T-helper 17 cell (primary cell): Measurements from ENCODE around the gene LRCOL1. TPM values are rescaled to one million over a fixed set of nuclear protein-coding genes. Genes with fewer than 3 reads are reported as not detected.

Experiments
- ATAC-seq: fragments of 150-1000 bp; cut with Tn5 transposase; 2 replicates; pipeline ENCODE4 v1.10.0; 2021; ENCODE audit warnings: mild to moderate bottlenecking, moderate library complexity
- DNase-seq, 3 donors: peaks; one replicate each; pipeline versions ENCODE4 v3.0.0 to v3.0.0-alpha.2; 2020 to 2021
- H3K9me3 ChIP-seq: one replicate; pipeline ENCODE4 v1.7.0; 2013; ENCODE audit warnings: low read length, mild to moderate bottlenecking; ENCODE audit not compliant: control insufficient read depth, poor library complexity, severe bottlenecking
- H3K27ac Mint-ChIP-seq: one replicate; pipeline ENCODE4 v1.8.0; 2022; ENCODE audit warnings: mild to moderate bottlenecking, moderate library complexity, mixed read lengths
- H3K27me3 Mint-ChIP-seq: one replicate; pipeline ENCODE4 v1.8.0; 2022; ENCODE audit warnings: mixed read lengths
- H3K36me3 Mint-ChIP-seq: one replicate; pipeline ENCODE4 v1.8.0; 2022; ENCODE audit warnings: low read depth, mixed read lengths
- H3K4me1 Mint-ChIP-seq: one replicate; pipeline ENCODE4 v1.8.0; 2022; ENCODE audit warnings: mild to moderate bottlenecking, mixed read lengths
- H3K4me3 Mint-ChIP-seq: one replicate; pipeline ENCODE4 v1.8.0; 2022; ENCODE audit warnings: mild to moderate bottlenecking, moderate library complexity, mixed read lengths
- total RNA-seq, 4 donors: library from RNA in 2 of 4; stranded (reverse) in 2 of 4; gene quantifications; one replicate each; pipeline ENCODE4 v1.2.3 and lab custom pipeline; 2022 to 2026

The LRCOL1 gene
- not detected for total RNA-seq
- total RNA-seq (lab: John Stamatoyannopoulos, UW), result 0 reads per million in 2 donors

- ATAC-seq, result peak; percentile 32
- Mint-ChIP-seq H3K36me3 (peaks cover 4% of the 10 kb centered on the region), H3K4me1 (peaks cover 18% of the 10 kb centered on the region), H3K27ac (no peak within 1 kb of the TSS), H3K4me3 (peak within 1 kb of the TSS; percentile 76), H3K27me3 (peaks cover 53% of the 10 kb centered on the region)
- DNase-seq, result no peak
- H3K9me3 ChIP-seq, result no peaks in the 10 kb centered on the region
Observed at GRCh38 chr12:132610051-132610759, at the start of gene LRCOL1. Gene LRCOL1, minus strand, starts transcription at chr12:132610582. Its CDS starts 4,331 bp downstream, at chr12:132606251.

- H3K9me3 ChIP-seq, result no peaks in the 10 kb centered on the region
- no peaks in the 10 kb centered on the region for H3K27me3 Mint-ChIP-seq
- ATAC-seq (no peak), DNase-seq (no peak)
- H3K27ac Mint-ChIP-seq, result no peak overlapping the region
- H3K36me3 Mint-ChIP-seq, result peaks cover 15% of the 10 kb centered on the region
- no peak overlapping the region for H3K4me3 Mint-ChIP-seq
- peaks cover 7% of the 10 kb centered on the region for H3K4me1 Mint-ChIP-seq
Observed at GRCh38 chr12:132660052-132660451, 49.7 kb upstream of the LRCOL1 start.

GRCh38 chr12:132659146-132659545, 48.8 kb upstream of the LRCOL1 start:
- H3K36me3 Mint-ChIP-seq, result peaks cover 10% of the 10 kb centered on the region
- ATAC-seq (no peak), DNase-seq (no peak)
- H3K27me3 Mint-ChIP-seq, result no peaks in the 10 kb centered on the region
- H3K27ac Mint-ChIP-seq, result no peak overlapping the region
- H3K4me3 Mint-ChIP-seq, result no peak overlapping the region
- no peaks in the 10 kb centered on the region for H3K9me3 ChIP-seq
- H3K4me1 Mint-ChIP-seq, result peaks cover 6% of the 10 kb centered on the region

GRCh38 chr12:132658149-132658894, 47.9 kb upstream of the LRCOL1 start:
- Mint-ChIP-seq H3K27me3 (no peaks in the 10 kb centered on the region), H3K36me3 (peaks cover 10% of the 10 kb centered on the region), H3K4me1 (peaks cover 6% of the 10 kb centered on the region), H3K27ac (peak overlapping the region; percentile 34), H3K4me3 (no peak overlapping the region)
- no peaks in the 10 kb centered on the region for H3K9me3 ChIP-seq
- DNase-seq (no peak), ATAC-seq (no peak)

GRCh38 chr12:132657004-132657727, 46.8 kb upstream of the LRCOL1 start:
- peaks cover 10% of the 10 kb centered on the region for H3K36me3 Mint-ChIP-seq
- no peaks in the 10 kb centered on the region for H3K27me3 Mint-ChIP-seq
- ATAC-seq (no peak), DNase-seq (no peak)
- no peak overlapping the region for H3K27ac Mint-ChIP-seq
- H3K4me1 Mint-ChIP-seq, result peaks cover 5% of the 10 kb centered on the region
- H3K9me3 ChIP-seq, result no peaks in the 10 kb centered on the region
- H3K4me3 Mint-ChIP-seq, result no peak overlapping the region

GRCh38 chr12:132653567-132654290, 43.3 kb upstream of the LRCOL1 start:
- ATAC-seq (no peak), DNase-seq (no peak)
- peaks cover 7% of the 10 kb centered on the region for H3K36me3 Mint-ChIP-seq
- H3K27ac Mint-ChIP-seq, result peak overlapping the region; percentile 45
- no peak overlapping the region for H3K4me3 Mint-ChIP-seq
- no peaks in the 10 kb centered on the region for H3K9me3 ChIP-seq
- peaks cover 5% of the 10 kb centered on the region for H3K4me1 Mint-ChIP-seq
- H3K27me3 Mint-ChIP-seq, result no peaks in the 10 kb centered on the region

GRCh38 chr12:132651444-132652100, 41.2 kb upstream of the LRCOL1 start:
- ATAC-seq, result no peak
- Mint-ChIP-seq H3K27ac (peak overlapping the region; percentile 9), H3K27me3 (no peaks in the 10 kb centered on the region), H3K4me3 (no peak overlapping the region), H3K36me3 (peaks cover 3% of the 10 kb centered on the region), H3K4me1 (peaks cover 3% of the 10 kb centered on the region)
- no peaks in the 10 kb centered on the region for H3K9me3 ChIP-seq
- DNase-seq, result no peak

GRCh38 chr12:132649226-132649945, 39.0 kb upstream of the LRCOL1 start:
- Mint-ChIP-seq H3K4me1 (peaks cover 3% of the 10 kb centered on the region), H3K27me3 (no peaks in the 10 kb centered on the region), H3K27ac (peak overlapping the region; percentile 16), H3K4me3 (no peak overlapping the region), H3K36me3 (peaks cover 2% of the 10 kb centered on the region)
- no peaks in the 10 kb centered on the region for H3K9me3 ChIP-seq
- no peak for DNase-seq
- ATAC-seq, result no peak

GRCh38 chr12:132648616-132649225, 38.3 kb upstream of the LRCOL1 start:
- no peaks in the 10 kb centered on the region for H3K9me3 ChIP-seq
- H3K27me3 Mint-ChIP-seq, result no peaks in the 10 kb centered on the region
- peak overlapping the region; percentile 16 for H3K27ac Mint-ChIP-seq
- no peak for ATAC-seq
- no peak overlapping the region for H3K4me3 Mint-ChIP-seq
- no peak for DNase-seq
- peaks cover 2% of the 10 kb centered on the region for H3K36me3 Mint-ChIP-seq
- peaks cover 3% of the 10 kb centered on the region for H3K4me1 Mint-ChIP-seq

GRCh38 chr12:132647858-132648257, 37.5 kb upstream of the LRCOL1 start:
- Mint-ChIP-seq H3K36me3 (peaks cover 2% of the 10 kb centered on the region), H3K4me1 (peaks cover 3% of the 10 kb centered on the region), H3K4me3 (no peak overlapping the region), H3K27me3 (no peaks in the 10 kb centered on the region), H3K27ac (peak overlapping the region; percentile 14)
- no peak for ATAC-seq
- H3K9me3 ChIP-seq, result no peaks in the 10 kb centered on the region
- DNase-seq, result no peak

GRCh38 chr12:132646850-132647249, 36.5 kb upstream of the LRCOL1 start:
- ATAC-seq, result no peak
- peaks cover under 1% of the 10 kb centered on the region for H3K36me3 Mint-ChIP-seq

More at GRCh38 chr12:132646850-132647249, 36.5 kb upstream of the LRCOL1 start:
- H3K27me3 Mint-ChIP-seq, result no peaks in the 10 kb centered on the region
- H3K4me1 Mint-ChIP-seq, result no peaks in the 10 kb centered on the region
- H3K27ac Mint-ChIP-seq, result no peak overlapping the region
- no peak for DNase-seq
- H3K9me3 ChIP-seq, result no peaks in the 10 kb centered on the region
- no peak overlapping the region for H3K4me3 Mint-ChIP-seq
